ENCODE measurements around the gene EPB41L1.

Gene EPB41L1

GRCh38 chr20:36235892-36236785 lies 81.6 kb downstream of the EPB41L1 start, which contains the start of gene AAR2 (continued):
- TF ChIP-seq ZSCAN30 (tag by site-specific recombination; IDR thresholded peaks at IDR 0.05) (peak; percentile 74; the same call in 1 of the 2 replicates), BCL11A (tag by site-specific recombination; IDR thresholded peaks at IDR 0.05; ENCODE audit: low read depth) (no peak), ZSCAN5A (tag by site-specific recombination; IDR thresholded peaks at IDR 0.05) (peak; percentile 92; the same call in 1 of the 2 replicates), MZF1 (tag by site-specific recombination; IDR thresholded peaks at IDR 0.05; ENCODE audit: borderline replicate concordance) (no peak), ZNF184 (tag by site-specific recombination; IDR thresholded peaks at IDR 0.05) (0 out of 2 replicates have a peak, but pooled peaks have one; percentile 74), SCRT1 (tag by site-specific recombination; IDR thresholded peaks at IDR 0.05; ENCODE audit: borderline replicate concordance) (no peak), PATZ1 (tag by site-specific recombination; IDR thresholded peaks at IDR 0.05) (no peak), ZFP41 (tag by site-specific recombination; IDR thresholded peaks at IDR 0.05; ENCODE audit: borderline replicate concordance) (no peak), ZNF112 (tag by site-specific recombination; IDR thresholded peaks at IDR 0.05) (no peak), ZNF37A (tag by site-specific recombination; IDR thresholded peaks at IDR 0.05) (no peak), ZNF624 (tag by site-specific recombination; IDR thresholded peaks at IDR 0.05) (no peak), IKZF3 (tag by site-specific recombination; IDR thresholded peaks at IDR 0.05) (no peak), ZNF548 (tag by site-specific recombination; IDR thresholded peaks at IDR 0.05) (no peak), ZNF394 (tag by site-specific recombination; IDR thresholded peaks at IDR 0.05; ENCODE audit: borderline replicate concordance) (peak; percentile 61; the same call in 1 of the 2 replicates), ZNF211 (tag by site-specific recombination; IDR thresholded peaks at IDR 0.05; ENCODE audit: low read depth) (no peak), ZNF660 (tag by site-specific recombination; IDR thresholded peaks at IDR 0.05) (peak; percentile 95), PRDM10 (tag by site-specific recombination; IDR thresholded peaks at IDR 0.05) (peak; percentile 26; the same call in 1 of the 2 replicates), ZNF175 (tag by site-specific recombination; IDR thresholded peaks at IDR 0.05) (no peak), ZNF610 (tag by site-specific recombination; IDR thresholded peaks at IDR 0.05; ENCODE audit: borderline replicate concordance) (peak; percentile 63; the same call in 1 of the 2 replicates), ZBTB48 (tag by site-specific recombination; IDR thresholded peaks at IDR 0.05) (no peak), KLF16 (tag by site-specific recombination; IDR thresholded peaks at IDR 0.05) (0 out of 2 replicates have a peak, but pooled peaks have one; percentile 46), ZNF362 (tag by site-specific recombination; IDR thresholded peaks at IDR 0.05) (no peak), ZNF76 (tag by site-specific recombination; IDR thresholded peaks at IDR 0.05; ENCODE audit: borderline replicate concordance, low read depth) (peak; percentile 79; the same call in 1 of the 2 replicates), ZNF571 (tag by site-specific recombination; IDR thresholded peaks at IDR 0.05) (no peak), ZNF747 (tag by site-specific recombination; IDR thresholded peaks at IDR 0.05) (no peak), ZNF366 (tag by site-specific recombination; conservative IDR thresholded peaks at IDR 0.05) (no peak), GFI1B (tag by site-specific recombination; IDR thresholded peaks at IDR 0.05) (no peak), MEIS1 (CRISPR knock-in tag; IDR thresholded peaks at IDR 0.05; ENCODE audit: borderline replicate concordance) (no peak), RBAK (tag by site-specific recombination; IDR thresholded peaks at IDR 0.05) (no peak), ZNF311 (tag by site-specific recombination; IDR thresholded peaks at IDR 0.05; ENCODE audit: borderline replicate concordance) (no peak), ZNF561 (tag by site-specific recombination; IDR thresholded peaks at IDR 0.05; ENCODE audit: borderline replicate concordance) (peak; percentile 85)
